HCT116 (cell line): Measurements from ENCODE around the gene PAX7. TPM values are rescaled to one million over a fixed set of nuclear protein-coding genes. Genes with fewer than 3 reads are reported as not detected.

Source experiments
- ATAC-seq: fragments of 200-7000 bp; cut with Tn5 transposase; 2 replicates; pipeline ENCODE4 v1.9.1; 2020; ENCODE audit warnings: mild to moderate bottlenecking, moderate library complexity
- BruUV-seq: library from RNA; stranded (reverse); fragments of 400-500 nt; replicated peaks from 2 replicates; lab custom pipeline; 2021; lab: Mats Ljungman, UMichigan
- CTCF ChIA-PET: fragments of 300-600 bp; sonication (Branson Sonifier 250); formaldehyde crosslinking; loops from one replicate; lab custom pipeline; 2021; ENCODE audit warnings: antibody characterized with exemption; lab: Charles Lee
- POLR2A ChIA-PET: fragments of 300-600, 350-600 bp; sonication (Branson Sonifier 250); formaldehyde crosslinking; loops from one replicate; lab custom pipeline; 2021; ENCODE audit warnings: antibody characterized with exemption; lab: Charles Lee
- RAD21 ChIA-PET, 2 experiments: fragments of 300-600 bp; sonication (Branson Sonifier 250); formaldehyde crosslinking; loops; one replicate each; lab custom pipeline; 2023; ENCODE audit warnings: low total read pairs in 2 of 2; ENCODE audit not compliant: uncharacterized antibody in 2 of 2, unreplicated experiment in 2 of 2, low non-redundant PET in 1 of 2; lab: Charles Lee
- DNase-seq: peaks from one replicate; pipeline ENCODE4 v3.0.0-alpha.2; 2010; ENCODE audit warnings: low read depth, low spot score
- H2AFZ ChIP-seq: fragments of 200-600 bp; shearing (Covaris generic), sonication (generic); 2 replicates; pipeline ENCODE4 v1.6.1; 2017; ENCODE audit warnings: low read depth, mixed run types, mixed read lengths, antibody characterized with exemption, low read length; ENCODE audit not compliant: poor library complexity, severe bottlenecking
- H3K27ac ChIP-seq: 2 replicates; pipeline ENCODE4 v1.5.1; 2012; ENCODE audit warnings: low read depth, low read length
- H3K27me3 ChIP-seq: fragments of 200-600 bp; sonication (generic); 2 replicates; pipeline ENCODE4 v1.6.1; 2016; ENCODE audit warnings: mixed run types, low read length, mixed read lengths; ENCODE audit not compliant: insufficient read depth
- H3K36me3 ChIP-seq, 2 experiments: fragments of 200-500 bp in 1 of 2; fragments of 200-600 bp in 1 of 2; sonication (Bioruptor generic) in 1 of 2; sonication (generic) in 1 of 2; 2 replicates each; pipeline versions ENCODE4 v1.5.1 to v1.6.1; 2014 to 2016; ENCODE audit warnings: low read length in 2 of 2, inconsistent platforms in 1 of 2, mixed read lengths in 1 of 2, mixed run types in 1 of 2; ENCODE audit not compliant: insufficient read depth in 2 of 2, control insufficient read depth in 1 of 2
- H3K4me1 ChIP-seq, 2 experiments: fragments of 200-600 bp in 1 of 2; sonication (generic) in 1 of 2; 2 replicates each; pipeline versions ENCODE4 v1.5.1 to v1.6.1; 2012 to 2017; ENCODE audit warnings: low read length in 2 of 2, inconsistent platforms in 1 of 2, mild to moderate bottlenecking in 1 of 2, mixed read lengths in 1 of 2, mixed run types in 1 of 2, moderate library complexity in 1 of 2; ENCODE audit not compliant: insufficient read depth in 2 of 2, control insufficient read depth in 1 of 2
- H3K4me2 ChIP-seq: fragments of 200-600 bp; sonication (generic); 2 replicates; pipeline ENCODE4 v1.6.1; 2017; ENCODE audit warnings: mixed run types, low read length, mixed read lengths
- H3K4me3 ChIP-seq, 2 experiments: fragments of 200-600 bp in 1 of 2; sonication (generic) in 1 of 2; replicated peaks in 1 of 2; 2 replicates each; pipeline ENCODE4 v1.5.1; 2011 to 2016; ENCODE audit warnings: low read length in 2 of 2, control low read depth in 1 of 2, low read depth in 1 of 2, mild to moderate bottlenecking in 1 of 2, mixed read lengths in 1 of 2, mixed run types in 1 of 2
- H3K79me2 ChIP-seq: fragments of 200-600 bp; sonication (generic); 2 replicates; pipeline ENCODE4 v1.6.1; 2017; ENCODE audit warnings: mild to moderate bottlenecking, mixed run types, low read length, moderate library complexity, mixed read lengths; ENCODE audit not compliant: insufficient read depth
- H3K9ac ChIP-seq: fragments of 200-600 bp; sonication (generic); 2 replicates; pipeline ENCODE4 v1.6.1; 2016; ENCODE audit warnings: low read length, mixed read lengths
- H3K9me2 ChIP-seq: fragments of 200-600 bp; sonication (generic), shearing (Covaris generic); 2 replicates; pipeline ENCODE4 v1.6.1; 2017; ENCODE audit warnings: mixed run types, mild to moderate bottlenecking, moderate library complexity; ENCODE audit not compliant: insufficient read depth
- H3K9me3 ChIP-seq, 2 experiments: fragments of 200-500 bp in 1 of 2; fragments of 200-600 bp in 1 of 2; sonication (Bioruptor generic) in 1 of 2; sonication (generic) in 1 of 2; 2 replicates each; pipeline ENCODE4 v1.6.1; 2014 to 2017; ENCODE audit warnings: low read length in 2 of 2, mixed read lengths in 2 of 2, inconsistent platforms in 1 of 2, low read depth in 1 of 2, mild to moderate bottlenecking in 1 of 2, mixed run types in 1 of 2, moderate library complexity in 1 of 2; ENCODE audit not compliant: control insufficient read depth in 1 of 2, insufficient read depth in 1 of 2
- H4K20me1 ChIP-seq: fragments of 200-600 bp; sonication (generic), shearing (Covaris generic); 2 replicates; pipeline ENCODE4 v1.6.1; 2017; ENCODE audit warnings: mixed run types, mild to moderate bottlenecking, moderate library complexity; ENCODE audit not compliant: insufficient read depth
- CBX3 ChIP-seq: IDR thresholded peaks from 2 replicates; pipeline ENCODE4 v1.6.1; 2012; ENCODE audit warnings: low read depth
- CEBPB ChIP-seq: IDR thresholded peaks from 2 replicates; pipeline ENCODE4 v1.6.1; 2012; ENCODE audit warnings: low read depth
- ELF1 ChIP-seq: IDR thresholded peaks from 2 replicates; pipeline ENCODE4 v1.6.1; 2012; ENCODE audit warnings: low read depth, borderline replicate concordance
- FOSL1 ChIP-seq: IDR thresholded peaks from 2 replicates; pipeline ENCODE4 v1.6.1; 2012; ENCODE audit warnings: low read depth
- POLR2A ChIP-seq: IDR thresholded peaks from 2 replicates; pipeline ENCODE4 v1.7.0; 2011; ENCODE audit warnings: borderline replicate concordance; ENCODE audit not compliant: insufficient read depth, insufficient read length; ENCODE audit errors: extremely low read depth
- RAD21 ChIP-seq: IDR thresholded peaks from 2 replicates; pipeline ENCODE4 v1.6.1; 2012; ENCODE audit warnings: low read depth, mild to moderate bottlenecking
- SIN3A ChIP-seq: IDR thresholded peaks from 2 replicates; pipeline ENCODE4 v1.6.1; 2012; ENCODE audit warnings: low read depth
- SP1 ChIP-seq: IDR thresholded peaks from 2 replicates; pipeline ENCODE4 v1.6.1; 2012; ENCODE audit warnings: low read depth
- SRF ChIP-seq: IDR thresholded peaks from 2 replicates; pipeline ENCODE4 v1.6.1; 2012; ENCODE audit warnings: low read depth
- YY1 ChIP-seq: IDR thresholded peaks from 2 replicates; pipeline ENCODE4 v1.6.1; 2011; ENCODE audit warnings: low read length, low read depth, moderate library complexity, mild to moderate bottlenecking; ENCODE audit not compliant: insufficient replicate concordance; ENCODE audit errors: extremely low read depth
- ZFX ChIP-seq: fragments of 450-650 bp; IDR thresholded peaks from 2 replicates; pipeline ENCODE4 v1.6.1; 2017
- ZNF274 ChIP-seq: fragments of 200-500 bp; sonication (Bioruptor generic); IDR thresholded peaks from 2 replicates; pipeline ENCODE4 v1.6.1; 2014; ENCODE audit warnings: mild to moderate bottlenecking, low read depth, low read length, inconsistent platforms
- intact Hi-C: fragments of 100-400 bp; cut with micrococcal nuclease; formaldehyde crosslinking; loops from 2 replicates; pipeline ENCODE4 v1.10.0; 2022
- total RNA-seq: library from RNA; stranded (reverse); gene quantifications from one replicate; pipeline ENCODE4 v1.2.1, GENCODE V29; 2021; ENCODE audit not compliant: unreplicated experiment
- TF ChIP-seq, protein P1 (sequence below): IDR thresholded peaks from 2 replicates; pipeline ENCODE4 v1.6.1; 2011; ENCODE audit warnings: mild to moderate bottlenecking, low read length, moderate library complexity; ENCODE audit not compliant: insufficient replicate concordance; ENCODE audit errors: extremely low read depth
- TF ChIP-seq, protein P2 (sequence below), 3 experiments: fragments of 200-600 bp in 1 of 3; sonication (generic) in 1 of 3; IDR thresholded peaks in 2 of 3; conservative IDR thresholded peaks in 1 of 3; 2 replicates each; pipeline ENCODE4 v1.5.1; 2012 to 2017; ENCODE audit warnings: low read depth in 2 of 3, low read length in 2 of 3, antibody characterized with exemption in 1 of 3, borderline replicate concordance in 1 of 3, control low read depth in 1 of 3, mild to moderate bottlenecking in 1 of 3, mixed read lengths in 1 of 3, mixed run types in 1 of 3, moderate library complexity in 1 of 3; ENCODE audit not compliant: insufficient read depth in 1 of 3
- TF ChIP-seq, protein P3 (sequence below): IDR thresholded peaks from 2 replicates; pipeline ENCODE4 v1.6.1; 2012
- TF ChIP-seq, protein P4 (sequence below): IDR thresholded peaks from 2 replicates; pipeline ENCODE4 v1.6.1; 2012

The PAX7 gene
- total RNA-seq, 1 experiment from 2014 or later: not detected

DNA sequence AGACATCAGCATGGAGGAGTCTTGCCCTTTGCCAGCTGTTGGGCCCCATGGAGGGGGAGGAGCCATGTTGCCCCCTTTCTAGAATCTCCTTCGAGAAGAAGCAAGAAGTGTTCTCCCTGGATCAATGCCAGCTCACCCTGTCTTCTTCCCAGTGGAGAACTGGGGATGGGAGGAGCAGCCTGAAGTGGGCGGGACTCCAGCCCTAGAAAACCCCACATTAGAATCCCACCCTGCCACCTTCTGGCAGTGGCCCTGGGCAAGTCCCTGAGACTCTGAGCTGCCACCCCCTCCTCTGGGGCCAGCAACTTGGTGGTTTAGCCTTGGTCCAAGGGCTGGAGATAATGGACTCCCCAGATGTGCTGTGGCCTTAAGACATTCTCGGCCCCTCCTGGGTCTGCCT lies 51.7 kb downstream of the PAX7 start:
- ChIA-PET RAD21 (no interaction called here), CTCF (interaction anchor here (1.0 to 2.3 kb wide), 2 partner anchors 12 to 85 kb away, joined by 3 to 11 read pairs; no protein-coding TSS in a partner anchor), POLR2A (no interaction called here)
- no peak for TF ChIP-seq FOSL1
- TF ChIP-seq ZFX: no peak
- TF ChIP-seq, protein P1, sequence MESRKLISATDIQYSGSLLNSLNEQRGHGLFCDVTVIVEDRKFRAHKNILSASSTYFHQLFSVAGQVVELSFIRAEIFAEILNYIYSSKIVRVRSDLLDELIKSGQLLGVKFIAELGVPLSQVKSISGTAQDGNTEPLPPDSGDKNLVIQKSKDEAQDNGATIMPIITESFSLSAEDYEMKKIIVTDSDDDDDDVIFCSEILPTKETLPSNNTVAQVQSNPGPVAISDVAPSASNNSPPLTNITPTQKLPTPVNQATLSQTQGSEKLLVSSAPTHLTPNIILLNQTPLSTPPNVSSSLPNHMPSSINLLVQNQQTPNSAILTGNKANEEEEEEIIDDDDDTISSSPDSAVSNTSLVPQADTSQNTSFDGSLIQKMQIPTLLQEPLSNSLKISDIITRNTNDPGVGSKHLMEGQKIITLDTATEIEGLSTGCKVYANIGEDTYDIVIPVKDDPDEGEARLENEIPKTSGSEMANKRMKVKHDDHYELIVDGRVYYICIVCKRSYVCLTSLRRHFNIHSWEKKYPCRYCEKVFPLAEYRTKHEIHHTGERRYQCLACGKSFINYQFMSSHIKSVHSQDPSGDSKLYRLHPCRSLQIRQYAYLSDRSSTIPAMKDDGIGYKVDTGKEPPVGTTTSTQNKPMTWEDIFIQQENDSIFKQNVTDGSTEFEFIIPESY: no peak
- no peak for TF ChIP-seq CEBPB
- no peak for TF ChIP-seq CBX3
- TF ChIP-seq, protein P2, sequence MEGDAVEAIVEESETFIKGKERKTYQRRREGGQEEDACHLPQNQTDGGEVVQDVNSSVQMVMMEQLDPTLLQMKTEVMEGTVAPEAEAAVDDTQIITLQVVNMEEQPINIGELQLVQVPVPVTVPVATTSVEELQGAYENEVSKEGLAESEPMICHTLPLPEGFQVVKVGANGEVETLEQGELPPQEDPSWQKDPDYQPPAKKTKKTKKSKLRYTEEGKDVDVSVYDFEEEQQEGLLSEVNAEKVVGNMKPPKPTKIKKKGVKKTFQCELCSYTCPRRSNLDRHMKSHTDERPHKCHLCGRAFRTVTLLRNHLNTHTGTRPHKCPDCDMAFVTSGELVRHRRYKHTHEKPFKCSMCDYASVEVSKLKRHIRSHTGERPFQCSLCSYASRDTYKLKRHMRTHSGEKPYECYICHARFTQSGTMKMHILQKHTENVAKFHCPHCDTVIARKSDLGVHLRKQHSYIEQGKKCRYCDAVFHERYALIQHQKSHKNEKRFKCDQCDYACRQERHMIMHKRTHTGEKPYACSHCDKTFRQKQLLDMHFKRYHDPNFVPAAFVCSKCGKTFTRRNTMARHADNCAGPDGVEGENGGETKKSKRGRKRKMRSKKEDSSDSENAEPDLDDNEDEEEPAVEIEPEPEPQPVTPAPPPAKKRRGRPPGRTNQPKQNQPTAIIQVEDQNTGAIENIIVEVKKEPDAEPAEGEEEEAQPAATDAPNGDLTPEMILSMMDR (IDR thresholded peaks at IDR 0.05 in 2 of 3, conservative IDR thresholded peaks at IDR 0.05 in 1 of 3; ENCODE audit: borderline replicate concordance in 1 of 3, insufficient read depth in 1 of 3, low read depth in 2 of 3, low read length in 2 of 3): no peak
- no peak for TF ChIP-seq ELF1
- no peak for TF ChIP-seq SIN3A
- TF ChIP-seq, protein P3, sequence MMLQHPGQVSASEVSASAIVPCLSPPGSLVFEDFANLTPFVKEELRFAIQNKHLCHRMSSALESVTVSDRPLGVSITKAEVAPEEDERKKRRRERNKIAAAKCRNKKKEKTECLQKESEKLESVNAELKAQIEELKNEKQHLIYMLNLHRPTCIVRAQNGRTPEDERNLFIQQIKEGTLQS: no peak
- TF ChIP-seq RAD21: no peak
- no peak for TF ChIP-seq ZNF274
- TF ChIP-seq YY1: no peak
- no peak for TF ChIP-seq POLR2A
- TF ChIP-seq, protein P4, sequence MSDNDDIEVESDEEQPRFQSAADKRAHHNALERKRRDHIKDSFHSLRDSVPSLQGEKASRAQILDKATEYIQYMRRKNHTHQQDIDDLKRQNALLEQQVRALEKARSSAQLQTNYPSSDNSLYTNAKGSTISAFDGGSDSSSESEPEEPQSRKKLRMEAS: no peak
- no peak for TF ChIP-seq SRF
- TF ChIP-seq SP1: no peak
- Histone ChIP-seq H3K4me2 (no peak overlapping the region), H3K4me1 (no peaks in the 10 kb centered on the region; a peak in 2 of 4 replicates), H3K36me3 (no peaks in the 10 kb centered on the region), H2AFZ (no peak overlapping the region), H3K79me2 (no peaks in the 10 kb centered on the region), H3K27me3 (no peaks in the 10 kb centered on the region), H3K9ac (no peak overlapping the region), H3K4me3 (no peak overlapping the region), H4K20me1 (no peaks in the 10 kb centered on the region), H3K9me3 (no peaks in the 10 kb centered on the region), H3K9me2 (no peaks in the 10 kb centered on the region), H3K27ac (no peak overlapping the region)
- no TSS peak for BruUV-seq
- intact Hi-C loops: no loop called here
- ATAC-seq (0 out of 2 replicates have a peak, but pooled peaks have one; percentile 29), DNase-seq (no peak)
